HEK293 (cell line): ENCODE data around the gene PHKG1.

Source experiments
- CTCF ChIA-PET: fragments of 350-600 bp; formaldehyde crosslinking; extraction: SDS; loops from one replicate; lab custom pipeline; 2021; ENCODE audit warnings: antibody characterized with exemption; lab: Yijun Ruan, JAX
- POLR2A ChIA-PET: fragments of 300-600 bp; formaldehyde crosslinking; extraction: SDS; loops from one replicate; lab custom pipeline; 2020; ENCODE audit warnings: antibody characterized with exemption, inconsistent platforms; lab: Yijun Ruan, JAX
- H3K27ac ChIP-seq: fragments of 200-500 bp; sonication (Bioruptor generic); 2 replicates; pipeline ENCODE4 v1.5.1; 2014; ENCODE audit warnings: low read depth, low read length, control low read depth, inconsistent platforms; ENCODE audit errors: extremely low read depth
- H3K36me3 ChIP-seq, 2 experiments: fragments of 200-500 bp in 1 of 2; sonication (Bioruptor generic) in 1 of 2; 1 replicate in 1 of 2; 2 replicates in 1 of 2; pipeline ENCODE4 v1.5.1; 2014 to 2017; ENCODE audit warnings: inconsistent platforms in 2 of 2, low read length in 2 of 2; ENCODE audit not compliant: control insufficient read depth in 2 of 2, insufficient read depth in 1 of 2
- H3K4me1 ChIP-seq: fragments of 200-500 bp; sonication (Bioruptor generic); 2 replicates; pipeline ENCODE4 v1.5.1; 2014; ENCODE audit warnings: mild to moderate bottlenecking, low read length, inconsistent platforms; ENCODE audit not compliant: control insufficient read depth, insufficient read depth
- H3K4me3 ChIP-seq: 2 replicates; pipeline ENCODE4 v1.5.1; 2011; ENCODE audit warnings: low read depth, mild to moderate bottlenecking, control low read depth, low read length, moderate library complexity
- H3K9me3 ChIP-seq: fragments of 200-500 bp; sonication (Bioruptor generic); 2 replicates; pipeline ENCODE4 v1.5.1; 2014; ENCODE audit warnings: low read depth, low read length, inconsistent platforms; ENCODE audit not compliant: control insufficient read depth, insufficient read depth
- BCL11B ChIP-seq: fragments of 450-650 bp; formaldehyde crosslinking; IDR thresholded peaks from 2 replicates; pipeline ENCODE4 v1.5.1; 2016; ENCODE audit warnings: low read depth, missing biosample characterization, missing genetic modification characterization
- EGR2 ChIP-seq: fragments of 450-650 bp; formaldehyde crosslinking; IDR thresholded peaks from 2 replicates; pipeline ENCODE4 v1.5.1; 2016; ENCODE audit warnings: low read depth, missing biosample characterization, missing genetic modification characterization
- HOXC10 ChIP-seq: sonication (generic); formaldehyde crosslinking; IDR thresholded peaks from 2 replicates; pipeline ENCODE4 v1.8.1; 2023; ENCODE audit warnings: mild to moderate bottlenecking, missing genetic modification reagents
- MEIS1 ChIP-seq: sonication (generic); formaldehyde crosslinking; IDR thresholded peaks from 2 replicates; pipeline ENCODE4 v1.8.1; 2022; ENCODE audit warnings: missing genetic modification reagents, mild to moderate bottlenecking, borderline replicate concordance
- PRDM6 ChIP-seq: fragments of 450-650 bp; formaldehyde crosslinking; IDR thresholded peaks from 2 replicates; pipeline ENCODE4 v1.5.1; 2017; ENCODE audit warnings: missing biosample characterization, missing genetic modification characterization
- SCRT2 ChIP-seq: fragments of 450-650 bp; formaldehyde crosslinking; IDR thresholded peaks from 2 replicates; pipeline ENCODE4 v1.5.1; 2016; ENCODE audit warnings: missing biosample characterization, missing genetic modification characterization
- ZBTB17 ChIP-seq: fragments of 450-650 bp; formaldehyde crosslinking; IDR thresholded peaks from 2 replicates; pipeline ENCODE4 v1.5.1; 2016; ENCODE audit warnings: missing biosample characterization, missing genetic modification characterization
- ZBTB20 ChIP-seq: fragments of 450-650 bp; formaldehyde crosslinking; IDR thresholded peaks from 2 replicates; pipeline ENCODE4 v1.5.1; 2016; ENCODE audit warnings: missing biosample characterization, missing genetic modification characterization
- ZNF140 ChIP-seq: fragments of 450-650 bp; formaldehyde crosslinking; IDR thresholded peaks from 2 replicates; pipeline ENCODE4 v1.5.1; 2016; ENCODE audit warnings: missing biosample characterization, missing genetic modification characterization
- ZNF214 ChIP-seq: fragments of 450-650 bp; formaldehyde crosslinking; IDR thresholded peaks from 2 replicates; pipeline ENCODE4 v1.5.1; 2017; ENCODE audit warnings: missing biosample characterization, mild to moderate bottlenecking, missing genetic modification characterization, borderline replicate concordance
- ZNF248 ChIP-seq: fragments of 450-650 bp; formaldehyde crosslinking; IDR thresholded peaks from 2 replicates; pipeline ENCODE4 v1.5.1; 2017; ENCODE audit warnings: missing biosample characterization, missing genetic modification characterization
- ZNF302 ChIP-seq: fragments of 450-650 bp; formaldehyde crosslinking; IDR thresholded peaks from 2 replicates; pipeline ENCODE4 v1.5.1; 2016; ENCODE audit warnings: missing biosample characterization, missing genetic modification characterization, low read depth
- ZNF341 ChIP-seq: fragments of 450-650 bp; formaldehyde crosslinking; IDR thresholded peaks from 2 replicates; pipeline ENCODE4; 2016; ENCODE audit warnings: low read depth, missing biosample characterization, missing genetic modification characterization
- ZNF473 ChIP-seq: fragments of 450-650 bp; formaldehyde crosslinking; IDR thresholded peaks from 2 replicates; pipeline ENCODE4 v1.5.1; 2017; ENCODE audit warnings: missing biosample characterization, missing genetic modification characterization
- ZNF48 ChIP-seq: fragments of 450-650 bp; formaldehyde crosslinking; IDR thresholded peaks from 2 replicates; pipeline ENCODE4 v1.5.1; 2016; ENCODE audit warnings: missing biosample characterization, missing genetic modification characterization
- ZNF518A ChIP-seq: fragments of 450-650 bp; formaldehyde crosslinking; conservative IDR thresholded peaks from 2 replicates; pipeline ENCODE4 v1.5.1; 2016; ENCODE audit warnings: low read depth, missing biosample characterization, missing genetic modification characterization
- ZNF544 ChIP-seq: fragments of 450-650 bp; formaldehyde crosslinking; IDR thresholded peaks from 2 replicates; pipeline ENCODE4 v1.5.0; 2017; ENCODE audit warnings: missing biosample characterization, missing genetic modification characterization
- ZNF561 ChIP-seq: fragments of 450-650 bp; IDR thresholded peaks from 2 replicates; pipeline ENCODE4 v1.5.1; 2018; ENCODE audit warnings: missing biosample characterization, missing genetic modification characterization, borderline replicate concordance
- ZNF596 ChIP-seq: fragments of 450-650 bp; IDR thresholded peaks from 2 replicates; pipeline ENCODE4 v1.5.0; 2018; ENCODE audit warnings: missing biosample characterization, mild to moderate bottlenecking, missing genetic modification characterization, moderate library complexity
- ZNF610 ChIP-seq: fragments of 450-650 bp; formaldehyde crosslinking; IDR thresholded peaks from 2 replicates; pipeline ENCODE4 v1.5.1; 2016; ENCODE audit warnings: missing biosample characterization, missing genetic modification characterization, borderline replicate concordance
- ZNF692 ChIP-seq: fragments of 450-650 bp; formaldehyde crosslinking; IDR thresholded peaks from 2 replicates; pipeline ENCODE4 v1.5.1; 2016; ENCODE audit warnings: missing biosample characterization, missing genetic modification characterization
- ZNF791 ChIP-seq: fragments of 450-650 bp; formaldehyde crosslinking; IDR thresholded peaks from 2 replicates; pipeline ENCODE4 v1.5.1; 2016; ENCODE audit warnings: missing biosample characterization, missing genetic modification characterization
- ZNF830 ChIP-seq: fragments of 450-650 bp; IDR thresholded peaks from 2 replicates; pipeline ENCODE4 v1.5.0; 2018; ENCODE audit warnings: missing biosample characterization, missing genetic modification characterization, low read depth, mild to moderate bottlenecking, moderate library complexity
- ZNF843 ChIP-seq: fragments of 450-650 bp; formaldehyde crosslinking; IDR thresholded peaks from 2 replicates; pipeline ENCODE4 v1.5.1; 2016; ENCODE audit warnings: missing biosample characterization, missing genetic modification characterization
- ZSCAN18 ChIP-seq: fragments of 450-650 bp; formaldehyde crosslinking; IDR thresholded peaks from 2 replicates; pipeline ENCODE4 v1.5.1; 2016; ENCODE audit warnings: missing biosample characterization, missing genetic modification characterization
- ZSCAN4 ChIP-seq: fragments of 450-650 bp; formaldehyde crosslinking; IDR thresholded peaks from 2 replicates; pipeline ENCODE4 v1.5.1; 2017; ENCODE audit warnings: missing biosample characterization, missing genetic modification characterization

PHKG1 gene

GRCh38 chr7:56078196-56078595 is 14.6 kb downstream of the PHKG1 start:
- CTCF ChIA-PET = interaction anchor here (0.6 kb wide), 2 partner anchors 137 to 485 kb away, joined by 3 to 5 read pairs; no protein-coding TSS in a partner anchor

GRCh38 chr7:56077681-56078080 is 15.1 kb downstream of the PHKG1 start:
- H3K36me3 ChIP-seq = peaks cover 18 to 36% of the 10 kb centered on the region in 2 experiments; a peak in 2 of 3 replicates
- ChIA-PET CTCF (no interaction called here), POLR2A (interaction anchor here (0.6 to 0.8 kb wide), 3 partner anchors 13 to 491 kb away, joined by 3 to 6 read pairs (median 4); no protein-coding TSS in a partner anchor)
- no peaks in the 10 kb centered on the region for H3K4me1 ChIP-seq
- no peak overlapping the region for H3K27ac ChIP-seq
- no peaks in the 10 kb centered on the region for H3K9me3 ChIP-seq
- H3K4me3 ChIP-seq = no peak overlapping the region
- TF ChIP-seq ZBTB20 (tag by site-specific recombination) (no peak), ZNF596 (tag by site-specific recombination) (no peak), ZNF248 (tag by site-specific recombination) (no peak), ZNF302 (tag by site-specific recombination) (no peak), ZNF341 (tag by site-specific recombination) (no peak), ZNF518A (tag by site-specific recombination) (no peak), ZSCAN4 (tag by site-specific recombination) (no peak), ZNF140 (tag by site-specific recombination) (no peak), ZBTB17 (tag by site-specific recombination) (no peak), SCRT2 (tag by site-specific recombination) (no peak)

More at GRCh38 chr7:56078196-56078595, 14.6 kb downstream of the PHKG1 start:
- Histone ChIP-seq H3K36me3 (peaks cover 18 to 31% of the 10 kb centered on the region in 2 experiments; a peak in 2 of 3 replicates), H3K27ac (no peak overlapping the region), H3K4me1 (no peaks in the 10 kb centered on the region), H3K9me3 (no peaks in the 10 kb centered on the region)
- TF ChIP-seq ZNF610 (tag by site-specific recombination) (no peak), ZNF843 (tag by site-specific recombination) (no peak), MEIS1 (CRISPR knock-in tag) (no peak), ZNF830 (no peak), PRDM6 (tag by site-specific recombination) (no peak), HOXC10 (CRISPR knock-in tag) (no peak), ZNF791 (tag by site-specific recombination) (no peak), ZNF544 (tag by site-specific recombination) (no peak), ZNF473 (tag by site-specific recombination) (no peak), ZSCAN18 (no peak), ZNF692 (tag by site-specific recombination) (no peak), EGR2 (tag by site-specific recombination) (no peak), BCL11B (no peak), ZNF214 (no peak), ZNF561 (tag by site-specific recombination) (no peak), ZNF48 (no peak)
- TF ChIP-seq, all 188 proteins: peak for 0
- POLR2A ChIA-PET = interaction anchor here (0.8 kb wide), 1 partner anchor 13 kb away, joined by 6 read pairs; no protein-coding TSS in a partner anchor
- H3K4me3 ChIP-seq = no peak overlapping the region
